Lower leg skin (tissue), 3 donors: ENCODE results near the gene NBAS.

Experiments used
- CTCF ChIP-seq, 3 donors: fragments of 450-650 bp; IDR thresholded peaks; one replicate each; pipeline ENCODE4 v1.5.1; 2016; ENCODE audit warnings: antibody characterized with exemption in 3 of 3, mild to moderate bottlenecking in 3 of 3, moderate library complexity in 2 of 3
- POLR2A ChIP-seq, 2 donors: fragments of 450-650 bp; IDR thresholded peaks; one replicate each; pipeline ENCODE4 v1.6.1; 2016 to 2017; ENCODE audit warnings: antibody characterized with exemption in 2 of 2, mild to moderate bottlenecking in 1 of 2, moderate library complexity in 1 of 2

- TF ChIP-seq CTCF (IDR thresholded peaks at IDR 0.05) (no peak), POLR2A (IDR thresholded peaks at IDR 0.05) (no peak)
These were observed 17.6 kb downstream of the NBAS start for GRCh38 chr2:15543541-15543940.
